Fibroblast of skin of scalp (primary cell): ENCODE results near the gene SALL3.

Experiments used
- DNase-seq: peaks from one replicate; pipeline ENCODE4 v3.0.0-alpha.2; 2013

SALL3 gene

GRCh38 chr18:78965917-78966792 lies 13.5 kb upstream of the SALL3 start:
- no peak for DNase-seq

DNA sequence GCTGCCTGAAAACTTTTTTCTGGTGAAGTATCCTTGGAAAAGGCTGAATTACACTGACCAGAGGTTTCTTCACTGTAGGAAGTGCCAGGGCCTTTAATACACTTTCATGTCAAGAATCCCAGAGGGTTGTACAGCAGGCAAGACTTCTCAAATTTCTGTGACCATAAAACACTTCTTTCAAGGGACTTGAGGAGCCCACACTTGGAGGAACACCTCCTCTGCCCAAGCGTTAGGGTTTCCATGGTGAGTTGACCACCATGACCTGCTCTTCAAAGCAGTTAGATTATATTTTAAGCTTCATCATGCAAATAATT lies 12.9 kb upstream of the SALL3 start:
- no peak for DNase-seq

DNA sequence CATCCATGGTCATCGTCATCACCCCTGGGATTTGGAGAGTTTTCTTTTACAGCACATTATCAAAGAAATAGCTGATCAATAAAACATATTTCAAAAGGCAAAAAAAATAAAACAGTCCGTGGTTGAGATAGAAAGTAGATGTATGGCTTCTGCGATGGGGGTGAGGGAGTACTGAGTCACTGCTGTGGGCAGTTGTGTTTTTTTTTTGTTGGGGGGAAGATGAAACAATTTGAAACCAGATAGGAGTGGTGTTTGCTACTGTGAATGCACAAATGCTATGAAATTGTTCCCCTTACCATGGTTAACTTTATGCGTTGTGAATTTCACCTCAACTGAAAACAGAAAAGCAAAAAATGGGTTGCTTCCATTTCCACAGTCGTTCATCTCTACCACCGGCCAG lies 11.9 kb upstream of the SALL3 start:
- DNase-seq: no peak

DNA sequence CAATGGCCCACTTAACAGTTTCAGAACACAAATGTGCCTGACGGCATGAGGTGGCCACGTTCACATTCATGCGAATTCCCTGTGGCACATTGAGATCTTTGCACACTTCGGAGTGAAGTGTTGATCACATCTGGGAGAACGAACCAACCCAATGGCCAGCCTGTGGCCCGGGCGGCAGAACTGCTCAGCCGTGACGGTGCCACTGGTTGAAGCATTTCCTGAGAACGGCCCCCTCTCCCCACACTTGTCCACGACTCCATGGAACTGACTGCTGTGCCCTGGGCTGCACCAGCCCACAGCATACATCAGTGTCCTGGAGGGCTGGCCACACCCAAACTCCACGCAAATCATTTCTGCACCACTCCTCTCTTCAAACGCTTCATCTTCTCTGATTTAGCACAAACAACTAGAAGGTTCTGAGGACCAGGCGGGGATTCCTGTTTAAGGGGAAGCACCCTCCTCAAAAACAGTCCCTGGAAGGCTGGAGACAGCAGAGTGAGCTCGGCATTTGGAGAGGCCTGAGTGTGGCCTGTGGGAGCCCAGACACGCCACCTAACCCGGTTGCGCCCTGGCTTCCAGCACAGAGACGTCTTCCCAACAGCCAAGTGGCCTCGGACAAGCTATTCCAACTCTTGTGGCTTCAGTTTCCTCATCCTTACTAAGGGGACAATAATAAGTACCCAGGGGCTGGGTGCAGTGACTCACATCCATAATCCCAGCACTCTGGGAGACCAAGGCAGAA lies 9.9 kb upstream of the SALL3 start:
- DNase-seq: no peak

DNA sequence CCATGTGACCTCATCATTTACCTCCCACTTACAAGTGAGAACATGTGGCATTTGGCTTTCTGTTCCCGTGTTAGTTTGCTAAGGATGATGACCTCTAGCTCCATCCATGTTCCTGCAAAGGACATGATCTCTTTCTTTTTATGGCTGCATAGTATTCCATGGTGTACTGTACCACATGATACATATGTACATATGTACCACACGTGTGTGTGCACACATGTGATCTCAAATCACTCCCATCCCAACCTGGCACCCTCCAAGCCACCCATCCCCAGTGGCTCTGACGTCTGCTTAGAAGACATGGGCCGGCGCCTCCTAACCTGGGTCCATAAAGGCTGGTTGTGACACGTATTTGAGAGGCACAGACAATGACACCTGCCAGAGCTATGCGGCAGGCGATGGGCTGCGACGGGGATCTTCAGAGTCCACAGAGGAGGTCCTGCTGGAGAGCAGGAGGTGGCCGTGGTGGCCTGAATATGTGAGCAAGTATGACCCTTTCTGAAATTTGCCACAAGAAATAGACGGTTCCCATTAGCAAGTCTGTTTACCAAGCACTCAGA lies 8.8 kb upstream of the SALL3 start:
- DNase-seq: no peak

DNA sequence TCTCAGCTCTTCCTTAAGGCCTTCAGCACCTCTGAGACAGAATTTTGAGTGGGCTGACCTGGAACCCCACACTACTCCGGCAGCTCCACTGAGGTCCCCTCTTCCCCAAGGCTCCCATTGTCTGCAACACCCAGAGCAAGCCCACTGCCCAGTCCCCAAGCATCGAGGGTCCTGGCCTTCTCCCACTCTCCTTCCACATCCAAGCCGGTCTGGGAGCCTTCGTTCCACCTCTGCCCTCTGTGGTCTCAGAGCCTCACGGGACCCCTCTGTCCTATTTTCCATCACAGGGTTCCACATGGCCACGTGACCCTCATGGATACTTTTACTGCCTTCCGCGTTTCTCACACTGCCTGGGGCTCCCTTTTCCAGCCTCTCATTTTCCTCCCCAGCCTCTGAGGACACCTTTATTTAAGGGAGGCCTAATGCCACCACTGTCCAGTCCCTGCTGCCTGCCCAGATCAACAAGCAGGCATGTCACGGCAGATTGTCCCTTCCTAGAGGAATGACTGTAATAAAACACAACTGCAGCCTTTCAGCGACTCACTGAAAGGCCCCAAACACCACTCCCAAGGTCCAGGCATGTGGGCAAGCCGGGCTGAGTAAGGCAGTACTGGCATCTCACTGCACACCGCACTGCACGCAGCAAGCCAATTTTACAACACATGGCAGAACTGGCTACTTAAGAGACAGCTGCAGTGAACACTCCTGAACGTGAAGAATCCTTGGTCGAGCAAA lies 7.9 kb upstream of the SALL3 start:
- DNase-seq: no peak

- DNase-seq: no peak
Measured at GRCh38 chr18:78972385-78972918, 7.2 kb upstream of the SALL3 start.

GRCh38 chr18:78972930-78973331 lies 6.7 kb upstream of the SALL3 start:
- no peak for DNase-seq

GRCh38 chr18:78973357-78974083 lies 6.1 kb upstream of the SALL3 start:
- DNase-seq: no peak

DNA sequence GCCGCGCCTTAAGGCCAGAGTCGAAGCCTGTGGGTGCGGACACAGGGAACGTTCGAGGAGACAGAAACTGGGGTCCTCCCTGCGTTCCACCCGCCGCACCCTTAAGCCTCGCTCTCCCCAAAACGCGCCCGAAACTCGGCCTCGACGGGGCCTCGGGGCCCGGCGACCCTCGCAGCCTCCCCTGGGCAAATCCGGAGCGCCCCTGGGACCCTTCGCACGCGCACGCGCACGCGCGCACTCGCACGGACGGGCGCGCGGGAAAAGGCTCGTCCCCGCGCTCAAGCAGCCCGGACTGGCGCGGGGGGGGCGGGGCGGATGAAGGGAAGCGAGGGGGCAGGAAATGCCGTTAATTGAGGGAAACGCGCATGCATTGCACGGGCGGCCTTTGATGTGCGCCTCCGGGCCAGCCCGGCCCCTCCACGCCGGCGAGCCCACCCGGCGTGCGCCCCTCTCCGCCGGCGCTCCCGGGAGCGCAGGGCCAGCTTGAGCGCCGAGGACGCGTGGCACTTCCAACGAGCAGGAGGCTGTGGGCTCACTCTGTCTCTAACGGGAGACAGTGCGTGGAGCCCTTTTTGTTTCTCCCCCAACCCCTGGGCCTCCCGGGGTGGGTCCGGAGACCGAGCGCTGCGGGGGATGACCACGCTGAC lies 5.4 kb upstream of the SALL3 start:
- DNase-seq: no peak

DNA sequence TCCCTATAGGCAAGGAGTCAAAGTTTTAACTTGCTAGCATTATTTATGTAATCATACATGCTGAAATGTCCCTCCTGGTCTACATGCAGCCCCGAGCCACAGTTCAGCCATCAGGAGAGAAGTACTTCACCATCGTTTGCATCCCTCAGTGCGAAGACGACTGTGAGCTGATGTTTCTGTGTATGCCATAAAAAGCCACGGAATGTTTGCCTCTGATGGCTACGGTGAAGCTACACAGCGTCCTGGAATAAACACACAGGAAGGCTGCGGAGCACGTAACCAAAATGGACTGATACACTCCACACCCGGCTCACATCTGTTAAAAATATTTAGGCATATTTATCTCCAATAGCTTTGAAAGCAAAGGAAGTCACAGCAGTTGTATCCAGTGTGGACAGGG lies 4.3 kb upstream of the SALL3 start:
- DNase-seq: no peak

DNA sequence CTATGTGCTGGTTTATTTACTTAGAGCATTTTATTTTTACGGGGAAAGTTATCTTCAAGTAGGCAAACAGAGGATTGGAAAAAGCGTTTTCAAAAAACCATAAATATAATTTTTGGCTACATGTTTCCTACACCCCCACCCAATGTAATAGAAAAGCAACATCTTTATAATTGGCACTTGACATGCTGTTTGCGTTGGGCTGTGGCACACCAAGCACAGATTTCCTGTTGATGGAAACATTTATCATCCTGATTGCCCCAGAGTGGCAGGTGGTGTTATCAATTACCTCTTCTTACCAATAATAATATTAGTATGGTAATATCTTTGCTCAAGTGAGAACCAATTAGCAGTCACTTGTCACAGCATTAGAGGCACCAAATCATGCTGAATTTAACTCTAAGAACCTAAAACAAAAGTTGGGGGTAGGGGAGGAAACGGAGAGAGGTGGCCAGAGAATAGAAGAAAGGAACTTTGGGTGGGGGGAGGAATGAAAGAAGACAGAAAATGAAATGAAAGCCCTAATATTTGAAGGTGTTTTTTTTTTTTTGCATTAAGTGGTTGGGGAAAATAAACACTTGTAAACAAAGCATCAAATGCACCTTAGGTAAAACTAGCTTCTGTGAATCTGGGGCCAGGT lies 3.8 kb upstream of the SALL3 start:
- no peak for DNase-seq

- no peak for DNase-seq
Measured at GRCh38 chr18:78976765-78977636, 2.6 kb upstream of the SALL3 start.

DNA sequence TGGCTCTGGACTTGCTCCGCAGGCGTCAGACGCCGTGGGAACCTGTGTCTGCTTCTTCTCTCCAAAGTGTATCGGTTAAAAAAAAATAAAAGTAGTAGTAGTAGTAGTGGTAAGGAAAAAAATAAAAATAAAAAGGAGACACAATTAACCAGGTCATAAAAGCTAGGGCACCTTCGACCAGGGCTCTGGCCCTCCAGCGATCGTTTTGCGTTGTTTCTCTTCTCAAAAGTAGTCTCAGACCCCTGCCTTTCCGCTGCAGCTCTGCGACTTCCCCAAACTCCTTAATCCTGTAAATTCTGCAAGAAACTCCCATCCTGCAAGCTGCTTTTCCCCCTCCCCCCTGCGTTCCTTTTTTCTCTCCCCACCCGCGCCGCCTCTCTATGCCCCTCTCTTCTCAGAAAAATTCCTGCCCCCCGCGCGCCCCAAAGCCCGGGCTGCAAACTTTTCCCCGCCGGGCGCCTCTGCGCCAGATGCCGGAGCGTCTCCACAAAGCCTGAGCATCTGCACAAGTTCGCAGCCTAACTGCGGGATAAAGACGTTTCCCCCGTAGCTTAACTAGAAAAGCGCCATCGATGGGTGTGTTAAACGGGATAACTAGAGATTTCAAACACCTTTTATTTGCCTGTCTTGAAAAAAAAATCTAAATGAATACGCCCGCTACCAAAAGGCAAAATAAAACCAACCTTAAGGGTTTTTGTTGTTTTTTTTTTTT lies 1.8 kb upstream of the SALL3 start:
- no peak for DNase-seq

DNA sequence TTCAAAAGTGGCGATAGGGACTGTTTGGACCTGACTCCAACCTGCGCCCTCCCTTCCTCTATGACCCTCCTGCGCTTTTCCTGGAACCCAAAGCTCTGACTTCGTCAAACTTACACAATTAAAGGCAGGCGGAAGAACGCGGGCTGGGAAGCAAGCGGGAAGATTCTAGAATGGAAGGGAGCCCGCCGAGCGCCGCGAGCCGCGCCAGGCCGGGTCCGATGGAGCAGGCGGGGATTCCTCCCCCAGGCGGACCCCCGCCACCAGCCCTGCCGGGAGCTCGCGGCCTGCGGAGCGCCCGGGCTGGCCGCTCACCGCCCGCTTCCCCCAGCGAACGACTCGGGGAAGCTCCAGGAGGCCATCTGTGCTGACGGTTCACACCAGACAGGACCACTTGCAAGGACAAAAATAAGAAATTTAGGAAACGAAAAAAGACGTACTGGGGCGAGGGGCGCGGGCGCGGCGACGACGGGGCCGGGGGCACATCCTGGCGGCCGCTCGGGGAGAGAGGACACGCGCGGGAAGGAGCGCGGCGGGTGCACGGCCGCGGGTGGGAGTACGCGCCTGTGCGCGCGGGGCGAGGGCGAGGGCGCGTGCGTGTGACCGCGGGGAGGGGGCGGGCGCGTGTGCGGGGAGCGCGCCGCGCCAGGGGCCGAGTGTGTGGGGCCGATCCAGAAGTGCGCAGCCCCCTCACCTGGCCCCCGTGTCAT lies 1.1 kb upstream of the SALL3 start:
- DNase-seq: no peak

DNA sequence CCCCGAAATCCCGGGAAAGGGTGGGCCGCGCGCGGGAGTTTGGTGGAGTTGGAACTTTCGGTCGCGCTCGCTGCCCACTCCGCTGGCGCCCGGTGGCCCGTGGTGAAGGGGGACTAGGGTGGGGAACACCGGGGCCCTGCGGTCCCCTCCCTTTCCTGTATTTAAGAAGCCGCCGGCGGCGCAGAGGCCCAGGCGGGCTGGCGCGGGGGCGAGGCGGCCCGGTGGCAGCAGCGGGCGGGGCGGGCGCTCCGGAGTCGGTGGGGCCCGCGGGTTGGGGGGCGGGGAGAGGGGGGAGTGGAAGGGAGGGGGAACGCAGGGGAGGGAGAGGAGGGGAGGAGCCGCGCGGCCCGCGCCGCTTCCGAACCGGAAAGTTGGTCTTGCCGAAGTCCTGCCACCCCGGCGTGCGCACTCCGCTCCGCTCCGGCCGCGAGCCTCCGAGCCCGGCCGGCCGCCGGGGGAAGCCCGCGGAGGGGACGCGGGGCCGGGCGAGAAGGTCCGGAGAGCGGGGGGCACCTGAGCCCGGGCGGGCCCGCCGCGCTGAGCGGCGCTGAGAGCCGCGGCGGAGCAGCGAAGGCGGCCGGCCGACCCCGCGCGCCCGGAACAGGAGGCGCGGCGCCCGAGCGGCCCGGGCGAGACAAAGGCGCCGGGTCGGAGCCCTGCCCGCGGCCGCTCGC lies 425 bp upstream of the SALL3 start:
- no peak for DNase-seq

DNA sequence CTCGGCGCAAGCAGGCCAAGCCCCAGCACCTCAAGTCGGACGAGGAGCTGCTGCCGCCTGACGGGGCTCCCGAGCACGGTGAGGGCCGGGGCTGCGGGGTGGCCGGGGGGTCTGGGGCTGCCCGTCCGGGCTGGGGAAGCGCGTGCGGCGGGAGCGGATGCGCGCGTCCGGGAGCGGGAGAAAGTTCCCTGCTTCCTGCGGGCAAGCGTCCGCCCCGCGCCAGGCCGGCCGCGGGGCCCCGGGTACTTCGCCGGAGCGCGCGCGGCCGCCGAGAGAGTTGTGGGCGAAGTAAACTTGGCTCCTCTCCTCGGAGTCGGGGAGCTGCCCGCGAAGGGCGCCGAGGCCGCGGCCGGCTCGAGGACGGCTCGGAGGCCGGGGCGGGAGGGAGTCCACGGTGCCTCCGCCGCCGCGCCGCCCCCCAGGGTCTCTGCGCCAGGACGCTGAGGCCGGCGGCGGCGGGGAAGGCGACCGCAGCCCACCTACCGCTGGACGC lies 707 bp downstream of the SALL3 start:
- DNase-seq: no peak

DNA sequence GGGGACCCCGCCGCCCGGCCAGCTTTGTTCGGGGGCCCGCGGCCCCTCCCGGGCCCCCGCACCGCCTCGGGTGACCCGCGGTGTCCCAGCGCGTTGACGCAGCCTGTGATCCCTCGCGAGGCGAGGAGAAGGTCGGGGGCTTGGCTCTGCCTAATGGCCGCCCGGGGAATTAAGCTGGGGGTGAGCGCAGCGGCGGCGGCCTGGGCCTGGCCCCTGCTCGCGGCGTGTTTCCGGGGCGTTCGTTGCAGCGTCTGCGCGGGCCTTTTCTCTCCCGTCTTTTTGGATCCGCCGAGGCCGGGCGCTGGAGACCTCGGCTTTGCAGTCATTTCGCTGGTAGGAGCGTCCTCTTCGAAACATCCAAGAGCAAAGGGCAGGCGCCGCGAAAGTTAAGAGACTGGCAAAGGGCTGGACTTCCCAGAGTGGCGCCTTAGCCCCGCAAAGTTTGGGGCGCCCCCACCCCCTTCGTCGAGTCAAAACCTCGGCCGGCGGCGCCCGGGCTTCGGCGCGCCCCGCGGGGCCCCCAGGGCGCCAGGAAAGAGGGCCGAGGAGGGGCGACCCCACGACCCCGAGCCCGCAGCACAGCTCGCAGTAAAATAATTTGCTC lies 1.3 kb downstream of the SALL3 start:
- DNase-seq: no peak
